ENCODE measurements around the gene EPHA2. TPM values are rescaled to one million over a fixed set of nuclear protein-coding genes. Genes with fewer than 3 reads are reported as not detected.

Gene EPHA2
- total RNA-seq, 1 donor from 2014 or later, result 211 TPM

- DNase-seq (ENCODE audit: low read depth), result no peak
- Histone ChIP-seq H3K27me3 (ENCODE audit: control insufficient read depth, insufficient read depth, low read length) (no peaks in the 10 kb centered on the region), H3K36me3 (ENCODE audit: control insufficient read depth, insufficient read depth, low read length) (no peaks in the 10 kb centered on the region), H3K4me3 (ENCODE audit: low read depth, low read length) (no peak overlapping the region)
- TF ChIP-seq CTCF (IDR thresholded peaks at IDR 0.05; ENCODE audit: insufficient read depth, low read length, poor library complexity, severe bottlenecking), result no peak
Measured at GRCh38 chr1:16195518-16195905, 39.6 kb upstream of the EPHA2 start.

DNA sequence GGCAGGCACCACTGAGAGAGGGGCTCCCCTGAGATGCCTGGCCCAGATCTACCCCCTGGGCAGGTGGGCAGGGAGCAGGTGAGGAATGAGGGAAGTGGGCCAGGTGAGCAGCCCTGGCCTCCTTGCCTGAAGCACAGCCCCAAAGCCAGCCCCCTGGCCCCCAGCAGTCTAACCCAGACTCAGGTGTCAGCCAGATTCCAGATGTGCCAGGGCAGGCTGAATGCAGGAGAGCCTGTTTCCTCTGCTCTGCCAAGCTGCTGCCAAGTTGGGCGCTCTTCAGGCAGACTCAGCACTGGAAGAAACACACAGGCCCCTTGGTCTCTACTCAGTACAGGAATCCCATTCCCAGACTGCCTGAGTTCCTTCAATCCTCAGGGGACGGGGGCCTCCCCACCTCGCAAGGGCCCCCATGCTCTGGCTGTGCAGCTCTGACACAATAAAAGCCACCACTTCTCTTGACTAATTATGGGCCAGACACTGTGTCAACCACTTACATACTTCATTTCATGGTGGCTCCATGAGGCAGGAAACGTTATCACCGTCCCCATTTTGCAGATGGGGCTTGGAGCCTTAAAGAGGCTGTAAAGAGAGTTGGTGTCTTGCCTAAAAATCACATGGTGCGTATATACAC is 36.2 kb upstream of the EPHA2 start:
- no peaks in the 10 kb centered on the region for H3K36me3 ChIP-seq (ENCODE audit: control insufficient read depth, insufficient read depth, low read length)
- DNase-seq (ENCODE audit: low read depth), result no peak
- no peaks in the 10 kb centered on the region for H3K27me3 ChIP-seq (ENCODE audit: control insufficient read depth, insufficient read depth, low read length)
- TF ChIP-seq CTCF (IDR thresholded peaks at IDR 0.05; ENCODE audit: insufficient read depth, low read length, poor library complexity, severe bottlenecking), result no peak
- no peak overlapping the region for H3K4me3 ChIP-seq (ENCODE audit: low read depth, low read length)

DNA sequence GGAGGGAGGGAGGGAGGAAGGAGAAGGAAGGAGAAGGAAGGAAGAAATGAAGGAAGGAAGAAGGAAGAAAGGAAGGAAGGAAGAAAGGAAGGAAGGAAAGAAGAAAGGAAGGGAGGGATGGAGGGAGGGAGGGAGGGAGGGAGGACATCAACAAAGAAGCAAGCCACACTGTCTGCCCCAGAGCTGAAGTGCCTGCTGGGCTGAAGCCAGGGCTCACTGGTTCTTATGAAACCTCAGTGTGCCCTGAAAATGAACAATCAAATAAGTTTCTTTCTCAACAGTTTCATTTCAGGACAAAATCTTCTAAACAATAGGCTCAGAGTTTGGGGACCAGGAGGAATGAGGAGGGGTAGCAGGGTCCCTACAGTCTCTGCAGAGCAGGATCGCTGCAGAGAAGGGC is 35.4 kb upstream of the EPHA2 start:
- DNase-seq (ENCODE audit: low read depth), result no peak
- Histone ChIP-seq H3K27me3 (ENCODE audit: control insufficient read depth, insufficient read depth, low read length) (no peaks in the 10 kb centered on the region), H3K4me3 (ENCODE audit: low read depth, low read length) (no peak overlapping the region), H3K36me3 (ENCODE audit: control insufficient read depth, insufficient read depth, low read length) (no peaks in the 10 kb centered on the region)
- TF ChIP-seq CTCF (IDR thresholded peaks at IDR 0.05; ENCODE audit: insufficient read depth, low read length, poor library complexity, severe bottlenecking), result no peak

- no peaks in the 10 kb centered on the region for H3K36me3 ChIP-seq (ENCODE audit: control insufficient read depth, insufficient read depth, low read length)
- no peak for DNase-seq (ENCODE audit: low read depth)
- no peaks in the 10 kb centered on the region for H3K27me3 ChIP-seq (ENCODE audit: control insufficient read depth, insufficient read depth, low read length)
- no peak for TF ChIP-seq CTCF (IDR thresholded peaks at IDR 0.05; ENCODE audit: insufficient read depth, low read length, poor library complexity, severe bottlenecking)
- H3K4me3 ChIP-seq (ENCODE audit: low read depth, low read length), result no peak overlapping the region
Measured at GRCh38 chr1:16189921-16190621, 34.2 kb upstream of the EPHA2 start.

GRCh38 chr1:16189003-16189402 is 33.1 kb upstream of the EPHA2 start:
- H3K27me3 ChIP-seq (ENCODE audit: control insufficient read depth, insufficient read depth, low read length), result no peaks in the 10 kb centered on the region
- no peak for DNase-seq (ENCODE audit: low read depth)
- H3K36me3 ChIP-seq (ENCODE audit: control insufficient read depth, insufficient read depth, low read length), result no peaks in the 10 kb centered on the region
- H3K4me3 ChIP-seq (ENCODE audit: low read depth, low read length), result no peak overlapping the region
- no peak for TF ChIP-seq CTCF (IDR thresholded peaks at IDR 0.05; ENCODE audit: insufficient read depth, low read length, poor library complexity, severe bottlenecking)
